Measurements from ENCODE around the gene SLC35F2.

DNA sequence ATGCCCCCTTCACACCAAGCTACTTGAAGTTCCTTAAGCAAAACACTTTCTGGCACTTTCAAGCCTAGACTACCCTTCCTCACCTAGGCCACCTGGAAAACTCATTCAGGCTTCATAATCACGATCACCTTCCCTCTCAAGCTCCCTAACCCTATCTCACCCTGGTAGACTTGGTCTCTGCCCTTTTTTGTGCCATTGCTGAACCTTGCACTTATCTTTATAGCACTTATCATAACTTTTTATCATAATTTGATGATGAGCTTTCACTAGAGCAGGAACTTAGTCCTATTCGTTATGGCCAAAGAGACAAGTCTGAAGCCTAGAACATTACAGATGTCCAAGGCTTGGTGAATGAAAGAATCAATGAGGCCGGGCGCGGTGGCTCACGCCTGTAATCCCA, 5.5 kb downstream of the SLC35F2 start:
- TF ChIP-seq, protein P1, sequence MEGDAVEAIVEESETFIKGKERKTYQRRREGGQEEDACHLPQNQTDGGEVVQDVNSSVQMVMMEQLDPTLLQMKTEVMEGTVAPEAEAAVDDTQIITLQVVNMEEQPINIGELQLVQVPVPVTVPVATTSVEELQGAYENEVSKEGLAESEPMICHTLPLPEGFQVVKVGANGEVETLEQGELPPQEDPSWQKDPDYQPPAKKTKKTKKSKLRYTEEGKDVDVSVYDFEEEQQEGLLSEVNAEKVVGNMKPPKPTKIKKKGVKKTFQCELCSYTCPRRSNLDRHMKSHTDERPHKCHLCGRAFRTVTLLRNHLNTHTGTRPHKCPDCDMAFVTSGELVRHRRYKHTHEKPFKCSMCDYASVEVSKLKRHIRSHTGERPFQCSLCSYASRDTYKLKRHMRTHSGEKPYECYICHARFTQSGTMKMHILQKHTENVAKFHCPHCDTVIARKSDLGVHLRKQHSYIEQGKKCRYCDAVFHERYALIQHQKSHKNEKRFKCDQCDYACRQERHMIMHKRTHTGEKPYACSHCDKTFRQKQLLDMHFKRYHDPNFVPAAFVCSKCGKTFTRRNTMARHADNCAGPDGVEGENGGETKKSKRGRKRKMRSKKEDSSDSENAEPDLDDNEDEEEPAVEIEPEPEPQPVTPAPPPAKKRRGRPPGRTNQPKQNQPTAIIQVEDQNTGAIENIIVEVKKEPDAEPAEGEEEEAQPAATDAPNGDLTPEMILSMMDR (IDR thresholded peaks at IDR 0.05) = no peak
- no peak for TF ChIP-seq POLR2A (IDR thresholded peaks at IDR 0.05)
